ENCODE results near the gene MARCHF3. TPM values are rescaled to one million over a fixed set of nuclear protein-coding genes. Genes with fewer than 3 reads are reported as not detected.

Gene MARCHF3
- total RNA-seq, 1 donor from 2014 or later: 5.7 TPM

GRCh38 chr5:126872561-126873354, 157.6 kb downstream of the MARCHF3 start:
- Mint-ChIP-seq H3K27ac (ENCODE audit: unreplicated experiment) (no peak overlapping the region), H3K9me3 (ENCODE audit: unreplicated experiment) (peaks cover 2% of the 10 kb centered on the region), H3K4me1 (ENCODE audit: low read depth, unreplicated experiment) (peaks cover 10% of the 10 kb centered on the region), H3K36me3 (ENCODE audit: unreplicated experiment) (no peaks in the 10 kb centered on the region), H3K27me3 (ENCODE audit: unreplicated experiment) (peaks cover 3% of the 10 kb centered on the region), H3K4me3 (ENCODE audit: unreplicated experiment) (no peak overlapping the region)
- no peak for DNase-seq
- TF ChIP-seq, protein P1, sequence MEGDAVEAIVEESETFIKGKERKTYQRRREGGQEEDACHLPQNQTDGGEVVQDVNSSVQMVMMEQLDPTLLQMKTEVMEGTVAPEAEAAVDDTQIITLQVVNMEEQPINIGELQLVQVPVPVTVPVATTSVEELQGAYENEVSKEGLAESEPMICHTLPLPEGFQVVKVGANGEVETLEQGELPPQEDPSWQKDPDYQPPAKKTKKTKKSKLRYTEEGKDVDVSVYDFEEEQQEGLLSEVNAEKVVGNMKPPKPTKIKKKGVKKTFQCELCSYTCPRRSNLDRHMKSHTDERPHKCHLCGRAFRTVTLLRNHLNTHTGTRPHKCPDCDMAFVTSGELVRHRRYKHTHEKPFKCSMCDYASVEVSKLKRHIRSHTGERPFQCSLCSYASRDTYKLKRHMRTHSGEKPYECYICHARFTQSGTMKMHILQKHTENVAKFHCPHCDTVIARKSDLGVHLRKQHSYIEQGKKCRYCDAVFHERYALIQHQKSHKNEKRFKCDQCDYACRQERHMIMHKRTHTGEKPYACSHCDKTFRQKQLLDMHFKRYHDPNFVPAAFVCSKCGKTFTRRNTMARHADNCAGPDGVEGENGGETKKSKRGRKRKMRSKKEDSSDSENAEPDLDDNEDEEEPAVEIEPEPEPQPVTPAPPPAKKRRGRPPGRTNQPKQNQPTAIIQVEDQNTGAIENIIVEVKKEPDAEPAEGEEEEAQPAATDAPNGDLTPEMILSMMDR (IDR thresholded peaks at IDR 0.05; ENCODE audit: partially characterized antibody, unreplicated experiment): no peak

DNA sequence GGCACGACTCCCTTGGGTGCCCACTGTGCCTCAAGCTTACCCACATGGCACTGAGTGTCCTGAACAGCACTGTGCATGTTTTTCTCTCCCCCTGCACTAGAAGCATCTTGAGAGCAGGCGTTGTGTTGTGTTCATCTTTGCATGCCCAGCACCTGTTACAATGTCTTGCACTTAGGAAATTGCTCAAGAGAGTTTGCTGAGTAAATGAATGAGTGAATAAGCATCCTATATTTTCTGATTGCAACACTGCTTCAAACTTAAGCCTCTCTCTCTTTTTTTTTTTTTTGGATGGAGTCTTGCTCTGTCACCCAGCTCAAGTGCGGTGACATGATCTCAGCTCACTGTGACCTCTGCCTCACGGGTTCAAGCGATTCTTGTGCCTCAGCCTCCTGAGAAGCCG, 158.9 kb downstream of the MARCHF3 start:
- no peak overlapping the region for H3K4me3 Mint-ChIP-seq (ENCODE audit: unreplicated experiment)
- H3K9me3 Mint-ChIP-seq (ENCODE audit: unreplicated experiment): peaks cover 2% of the 10 kb centered on the region
- peaks cover 10% of the 10 kb centered on the region for H3K4me1 Mint-ChIP-seq (ENCODE audit: low read depth, unreplicated experiment)
- no peaks in the 10 kb centered on the region for H3K36me3 Mint-ChIP-seq (ENCODE audit: unreplicated experiment)
- DNase-seq: no peak
- TF ChIP-seq, protein P1 (IDR thresholded peaks at IDR 0.05; ENCODE audit: partially characterized antibody, unreplicated experiment): no peak
- peaks cover 6% of the 10 kb centered on the region for H3K27me3 Mint-ChIP-seq (ENCODE audit: unreplicated experiment)
- H3K27ac Mint-ChIP-seq (ENCODE audit: unreplicated experiment): no peak overlapping the region

DNA sequence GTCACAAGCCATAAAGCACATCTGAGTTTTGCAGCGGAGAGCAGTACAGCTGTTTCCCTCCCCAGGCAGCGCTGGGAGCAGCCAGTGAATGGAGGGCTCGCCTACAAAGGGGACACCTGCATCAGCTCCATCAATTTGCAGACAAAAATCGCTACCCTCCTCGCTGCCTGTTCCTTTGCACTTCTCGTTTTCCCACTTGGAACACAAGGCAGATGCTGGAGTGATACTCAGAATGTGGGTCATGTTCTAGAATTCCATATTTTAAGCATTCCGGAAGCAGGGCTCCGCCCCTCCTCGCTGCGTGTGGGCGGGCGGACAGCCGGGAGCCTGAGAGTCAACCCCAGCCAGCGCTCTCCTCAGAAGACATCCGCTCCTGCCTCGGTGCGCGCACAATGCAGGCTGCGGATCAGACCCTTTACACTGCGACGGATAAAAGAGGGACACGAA, 161.3 kb downstream of the MARCHF3 start:
- peak; percentile 60 for DNase-seq
- TF ChIP-seq, protein P1 (IDR thresholded peaks at IDR 0.05; ENCODE audit: partially characterized antibody, unreplicated experiment): no peak
- Mint-ChIP-seq H3K4me1 (ENCODE audit: low read depth, unreplicated experiment) (peaks cover 10% of the 10 kb centered on the region), H3K9me3 (ENCODE audit: unreplicated experiment) (peaks cover 2% of the 10 kb centered on the region), H3K36me3 (ENCODE audit: unreplicated experiment) (no peaks in the 10 kb centered on the region), H3K27me3 (ENCODE audit: unreplicated experiment) (peaks cover 6% of the 10 kb centered on the region), H3K27ac (ENCODE audit: unreplicated experiment) (peak overlapping the region; percentile 88), H3K4me3 (ENCODE audit: unreplicated experiment) (peak overlapping the region; percentile 74)

GRCh38 chr5:126868338-126869004, 161.9 kb downstream of the MARCHF3 start:
- peak overlapping the region; percentile 74 for H3K4me3 Mint-ChIP-seq (ENCODE audit: unreplicated experiment)
- peaks cover 6% of the 10 kb centered on the region for H3K27me3 Mint-ChIP-seq (ENCODE audit: unreplicated experiment)
- H3K4me1 Mint-ChIP-seq (ENCODE audit: low read depth, unreplicated experiment): peaks cover 10% of the 10 kb centered on the region
- DNase-seq: no peak
- peak overlapping the region; percentile 63 for H3K27ac Mint-ChIP-seq (ENCODE audit: unreplicated experiment)
- TF ChIP-seq, protein P1 (IDR thresholded peaks at IDR 0.05; ENCODE audit: partially characterized antibody, unreplicated experiment): no peak
- H3K36me3 Mint-ChIP-seq (ENCODE audit: unreplicated experiment): no peaks in the 10 kb centered on the region
- peaks cover 5% of the 10 kb centered on the region for H3K9me3 Mint-ChIP-seq (ENCODE audit: unreplicated experiment)

All from glutamatergic neuron (in vitro differentiated cells).